IMR-90 (cell line): ENCODE results near the gene NCS1.

ENCODE experiments used
- CEBPB ChIP-seq: IDR thresholded peaks from 2 replicates; pipeline ENCODE4 v1.6.1; 2012; ENCODE audit warnings: low read depth, low read length, improper control_type of control experiment
- MAFK ChIP-seq: IDR thresholded peaks from 2 replicates; pipeline ENCODE4 v1.6.1; 2012; ENCODE audit warnings: low read depth, low read length, improper control_type of control experiment
- POLR2A ChIP-seq: IDR thresholded peaks from 2 replicates; pipeline ENCODE4 v1.6.1; 2012; ENCODE audit warnings: mild to moderate bottlenecking, low read depth, low read length

DNA sequence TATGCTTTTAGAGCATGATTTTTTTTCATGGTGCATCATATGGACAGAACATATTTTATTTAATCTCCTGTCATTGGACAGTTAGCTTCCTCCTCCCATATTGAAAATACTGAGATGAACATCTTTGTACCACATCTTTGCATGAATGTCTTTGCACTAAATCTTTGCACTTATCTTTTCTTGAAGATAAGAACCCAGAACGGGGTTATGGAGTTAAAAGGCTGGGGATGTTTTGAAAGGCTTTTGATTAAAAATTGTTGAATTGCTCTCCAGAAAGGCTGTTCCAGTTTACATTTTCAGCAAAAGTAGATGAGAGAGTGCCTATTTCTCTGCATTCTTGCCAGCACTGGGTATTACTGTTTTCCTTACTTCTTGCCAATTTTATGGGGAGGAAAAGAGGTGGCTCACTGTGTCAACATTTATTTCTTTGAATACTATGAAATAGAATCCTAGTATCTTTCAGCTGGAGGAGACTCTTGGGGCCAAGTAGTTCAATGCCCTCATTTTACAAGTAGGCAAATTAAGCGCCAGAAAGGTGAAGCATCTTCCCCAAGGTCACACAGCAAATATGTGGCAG, 7.2 kb downstream of the NCS1 start:
- TF ChIP-seq CEBPB (no peak), POLR2A (no peak), MAFK (no peak)
